Gastroesophageal sphincter (tissue), 3 donors: ENCODE data around the gene CXCR5.

ENCODE experiments used
- EP300 ChIP-seq: sonication (generic); formaldehyde crosslinking; IDR thresholded peaks from one replicate; pipeline ENCODE4 v1.6.1; 2017; ENCODE audit warnings: antibody characterized with exemption, mild to moderate bottlenecking
- POLR2A ChIP-seq, 2 donors: fragments of 450-650 bp; IDR thresholded peaks; one replicate each; pipeline ENCODE4 v1.6.1; 2017; ENCODE audit warnings: antibody characterized with exemption in 2 of 2, mild to moderate bottlenecking in 2 of 2, moderate library complexity in 1 of 2
- TF ChIP-seq, protein P1 (sequence below), 4 experiments: fragments of 200-600 bp in 2 of 4; fragments of 450-650 bp in 2 of 4; sonication (generic) in 1 of 4; IDR thresholded peaks; one replicate each; pipeline ENCODE4 v1.5.1; 2017 to 2019; ENCODE audit warnings: antibody characterized with exemption in 4 of 4, mild to moderate bottlenecking in 2 of 4, moderate library complexity in 2 of 4

DNA sequence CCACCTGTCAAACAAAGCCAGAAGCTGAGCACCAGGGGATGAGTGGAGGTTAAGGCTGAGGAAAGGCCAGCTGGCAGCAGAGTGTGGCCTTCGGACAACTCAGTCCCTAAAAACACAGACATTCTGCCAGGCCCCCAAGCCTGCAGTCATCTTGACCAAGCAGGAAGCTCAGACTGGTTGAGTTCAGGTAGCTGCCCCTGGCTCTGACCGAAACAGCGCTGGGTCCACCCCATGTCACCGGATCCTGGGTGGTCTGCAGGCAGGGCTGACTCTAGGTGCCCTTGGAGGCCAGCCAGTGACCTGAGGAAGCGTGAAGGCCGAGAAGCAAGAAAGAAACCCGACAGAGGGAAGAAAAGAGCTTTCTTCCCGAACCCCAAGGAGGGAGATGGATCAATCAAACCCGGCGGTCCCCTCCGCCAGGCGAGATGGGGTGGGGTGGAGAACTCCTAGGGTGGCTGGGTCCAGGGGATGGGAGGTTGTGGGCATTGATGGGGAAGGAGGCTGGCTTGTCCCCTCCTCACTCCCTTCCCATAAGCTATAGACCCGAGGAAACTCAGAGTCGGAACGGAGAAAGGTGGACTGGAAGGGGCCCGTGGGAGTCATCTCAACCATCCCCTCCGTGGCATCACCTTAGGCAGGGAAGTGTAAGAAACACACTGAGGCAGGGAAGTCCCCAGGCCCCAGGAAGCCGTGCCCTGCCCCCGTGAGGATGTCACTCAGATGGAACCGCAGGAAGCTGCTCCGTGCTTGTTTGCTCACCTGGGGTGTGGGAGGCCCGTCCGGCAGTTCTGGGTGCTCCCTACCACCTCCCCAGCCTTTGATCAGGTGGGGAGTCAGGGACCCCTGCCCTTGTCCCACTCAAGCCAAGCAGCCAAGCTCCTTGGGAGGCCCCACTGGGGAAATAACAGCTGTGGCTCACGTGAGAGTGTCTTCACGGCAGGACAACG is 11.7 kb downstream of the CXCR5 start:
- TF ChIP-seq, protein P1, sequence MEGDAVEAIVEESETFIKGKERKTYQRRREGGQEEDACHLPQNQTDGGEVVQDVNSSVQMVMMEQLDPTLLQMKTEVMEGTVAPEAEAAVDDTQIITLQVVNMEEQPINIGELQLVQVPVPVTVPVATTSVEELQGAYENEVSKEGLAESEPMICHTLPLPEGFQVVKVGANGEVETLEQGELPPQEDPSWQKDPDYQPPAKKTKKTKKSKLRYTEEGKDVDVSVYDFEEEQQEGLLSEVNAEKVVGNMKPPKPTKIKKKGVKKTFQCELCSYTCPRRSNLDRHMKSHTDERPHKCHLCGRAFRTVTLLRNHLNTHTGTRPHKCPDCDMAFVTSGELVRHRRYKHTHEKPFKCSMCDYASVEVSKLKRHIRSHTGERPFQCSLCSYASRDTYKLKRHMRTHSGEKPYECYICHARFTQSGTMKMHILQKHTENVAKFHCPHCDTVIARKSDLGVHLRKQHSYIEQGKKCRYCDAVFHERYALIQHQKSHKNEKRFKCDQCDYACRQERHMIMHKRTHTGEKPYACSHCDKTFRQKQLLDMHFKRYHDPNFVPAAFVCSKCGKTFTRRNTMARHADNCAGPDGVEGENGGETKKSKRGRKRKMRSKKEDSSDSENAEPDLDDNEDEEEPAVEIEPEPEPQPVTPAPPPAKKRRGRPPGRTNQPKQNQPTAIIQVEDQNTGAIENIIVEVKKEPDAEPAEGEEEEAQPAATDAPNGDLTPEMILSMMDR (IDR thresholded peaks at IDR 0.05): no peak
- TF ChIP-seq POLR2A (IDR thresholded peaks at IDR 0.05): no peak
- no peak for TF ChIP-seq EP300
